ENCODE data around the gene XYLT2.
A peak's percentile ranks its signal among the peaks of the same experiment; 100 is the strongest.

Gene XYLT2

GRCh38 chr17:50363217-50364060, 17.5 kb downstream of the XYLT2 start:
- DNase-seq (ENCODE audit: low read depth), result no peak

GRCh38 chr17:50364061-50364458, 18.1 kb downstream of the XYLT2 start:
- no peak for DNase-seq (ENCODE audit: low read depth)

- DNase-seq (ENCODE audit: low read depth), result no peak
Observed at GRCh38 chr17:50364715-50365114, 18.8 kb downstream of the XYLT2 start.

- DNase-seq (ENCODE audit: low read depth), result no peak
Observed at GRCh38 chr17:50365165-50365564, 19.2 kb downstream of the XYLT2 start.

- DNase-seq (ENCODE audit: low read depth), result no peak
Observed at GRCh38 chr17:50365649-50366393, 19.9 kb downstream of the XYLT2 start.

GRCh38 chr17:50367401-50367800, 21.5 kb downstream of the XYLT2 start:
- no peak for DNase-seq (ENCODE audit: low read depth)

- no peak for DNase-seq (ENCODE audit: low read depth)
Observed at GRCh38 chr17:50370052-50370451, 24.1 kb downstream of the XYLT2 start.

- DNase-seq (ENCODE audit: low read depth), result no peak
Observed at GRCh38 chr17:50371526-50371925, 25.6 kb downstream of the XYLT2 start.

- no peak for DNase-seq (ENCODE audit: low read depth)
Observed at GRCh38 chr17:50372222-50372757, 26.4 kb downstream of the XYLT2 start.

- peak; percentile 76 for DNase-seq (ENCODE audit: low read depth)
Observed at GRCh38 chr17:50372758-50373556, 27.0 kb downstream of the XYLT2 start, which contains the start of the genes EME1 and MRPL27. Gene EME1 (plus strand): TSS chr17:50373229. CDS start chr17:50375209, 1,980 bp downstream. Gene MRPL27 (minus strand): TSS chr17:50373184. CDS start chr17:50373170, 14 bp downstream.

- DNase-seq (ENCODE audit: low read depth), result no peak
Observed at GRCh38 chr17:50373705-50374104, 27.8 kb downstream of the XYLT2 start.

- no peak for DNase-seq (ENCODE audit: low read depth)
Observed at GRCh38 chr17:50375858-50376538, 30.1 kb downstream of the XYLT2 start.

GRCh38 chr17:50379351-50380132, 33.6 kb downstream of the XYLT2 start:
- DNase-seq (ENCODE audit: low read depth), result no peak

- no peak for DNase-seq (ENCODE audit: low read depth)
Observed at GRCh38 chr17:50380369-50381259, 34.7 kb downstream of the XYLT2 start.

- no peak for DNase-seq (ENCODE audit: low read depth)
Observed at GRCh38 chr17:50381260-50381815, 35.4 kb downstream of the XYLT2 start.

GRCh38 chr17:50381920-50382319, 36.0 kb downstream of the XYLT2 start:
- no peak for DNase-seq (ENCODE audit: low read depth)

GRCh38 chr17:50382931-50383330, 37.0 kb downstream of the XYLT2 start:
- DNase-seq (ENCODE audit: low read depth), result no peak

GRCh38 chr17:50386510-50386909, 40.6 kb downstream of the XYLT2 start:
- no peak for DNase-seq (ENCODE audit: low read depth)

GRCh38 chr17:50388728-50389127, 42.8 kb downstream of the XYLT2 start:
- no peak for DNase-seq (ENCODE audit: low read depth)
